ACHN (cell line): ENCODE results near the gene OTUD7B.
A peak's percentile ranks its signal among the peaks of the same experiment; 100 is the strongest.
"Not testable (repeated sequence)": the region's sequence is repeated elsewhere in the genome, so short reads cannot be mapped to it uniquely, and the experiment has no call there.

Experiments
- DNase-seq: peaks from one replicate; pipeline ENCODE4 v3.0.0-alpha.2; 2015
- in situ Hi-C: cut with HindIII; loops from 2 replicates; pipeline ENCODE4 v1.10.0; 2017; ENCODE audit warnings: low sequenced_read_pairs, low pct_ligation_motif_present, low pct_unique_long_range_greater_than_20kb

The OTUD7B gene

GRCh38 chr1:149966405-149966804 lies 44.1 kb downstream of the OTUD7B start:
- DNase-seq, result no peak
- in situ Hi-C loops, result loop anchor here (10.0 kb wide), 1 partner anchor 98 kb away; the partner anchor contains the start of gene VPS45

- in situ Hi-C loops, result loop anchor here (10.0 kb wide), 1 partner anchor 99 kb away; the partner anchor contains the start of gene VPS45
- no peak for DNase-seq
Measured at GRCh38 chr1:149965440-149965839, 45.1 kb downstream of the OTUD7B start.

GRCh38 chr1:149963358-149963757 lies 47.2 kb downstream of the OTUD7B start:
- DNase-seq, result no peak
- in situ Hi-C loops, result loop anchor here (10.0 kb wide), 1 partner anchor 101 kb away; the partner anchor contains the start of gene VPS45

GRCh38 chr1:149962736-149963135 lies 47.8 kb downstream of the OTUD7B start:
- in situ Hi-C loops, result loop anchor here (10.0 kb wide), 1 partner anchor 102 kb away; the partner anchor contains the start of gene VPS45

GRCh38 chr1:149962039-149962647 lies 48.4 kb downstream of the OTUD7B start:
- peak; percentile 80 for DNase-seq
- in situ Hi-C loops, result loop anchor here (10.0 kb wide), 1 partner anchor 103 kb away; the partner anchor contains the start of gene VPS45

More at GRCh38 chr1:149962736-149963135, 47.8 kb downstream of the OTUD7B start:
- no peak for DNase-seq

GRCh38 chr1:149957548-149957947 lies 53.0 kb downstream of the OTUD7B start:
- in situ Hi-C loops, DNase-seq: not testable (repeated sequence)

GRCh38 chr1:149949911-149950310 lies 60.6 kb downstream of the OTUD7B start:
- in situ Hi-C loops, result no loop called here
- no peak for DNase-seq

- in situ Hi-C loops, result no loop called here
- DNase-seq, result no peak
Measured at GRCh38 chr1:149945206-149945605, 65.3 kb downstream of the OTUD7B start.

GRCh38 chr1:149942885-149943284 lies 67.6 kb downstream of the OTUD7B start:
- no peak for DNase-seq
- in situ Hi-C loops, result no loop called here

- DNase-seq, result peak; percentile 71
- in situ Hi-C loops, result no loop called here
Measured at GRCh38 chr1:149942207-149942606, 68.3 kb downstream of the OTUD7B start.

- in situ Hi-C loops, result no loop called here
- no peak for DNase-seq
Measured at GRCh38 chr1:149940427-149940826, 70.1 kb downstream of the OTUD7B start.

- in situ Hi-C loops, DNase-seq: not testable (repeated sequence)
Measured at GRCh38 chr1:149938668-149939003, 71.9 kb downstream of the OTUD7B start.

GRCh38 chr1:149937759-149938158 lies 72.8 kb downstream of the OTUD7B start:
- in situ Hi-C loops, result no loop called here
- DNase-seq, result no peak

GRCh38 chr1:149936992-149937705 lies 73.4 kb downstream of the OTUD7B start:
- DNase-seq, result peak; percentile 84
- in situ Hi-C loops, result no loop called here

GRCh38 chr1:149936170-149936991 lies 74.1 kb downstream of the OTUD7B start, which contains the start of gene MTMR11:
TSS of gene MTMR11 (minus strand) at chr1:149936879. CDS start at chr1:149936647, 232 bp downstream.
- peak; percentile 67 for DNase-seq
- in situ Hi-C loops, result no loop called here

GRCh38 chr1:149934356-149934755 lies 76.2 kb downstream of the OTUD7B start:
- in situ Hi-C loops, result no loop called here

GRCh38 chr1:149933208-149933607 lies 77.3 kb downstream of the OTUD7B start:
- DNase-seq, result no peak
- in situ Hi-C loops, result no loop called here

More at GRCh38 chr1:149934356-149934755, 76.2 kb downstream of the OTUD7B start:
- no peak for DNase-seq

- in situ Hi-C loops, result no loop called here
- DNase-seq, result no peak
Measured at GRCh38 chr1:149932474-149932873, 78.1 kb downstream of the OTUD7B start.
